GM19328 (cell line): ENCODE measurements around the gene GCGR.
A peak's percentile ranks its signal among the peaks of the same experiment; 100 is the strongest.

Experiments
- ATAC-seq: cut with Tn5 transposase; IDR thresholded peaks from one replicate; pipeline ENCODE4 v1.9.1; 2021; ENCODE audit warnings: mild to moderate bottlenecking, moderate library complexity; ENCODE audit not compliant: unreplicated experiment

GCGR gene

GRCh38 chr17:81845881-81846742, 42.2 kb downstream of the GCGR start:
- ATAC-seq, result no peak

- no peak for ATAC-seq
Observed at GRCh38 chr17:81846743-81847689, 43.1 kb downstream of the GCGR start.

- no peak for ATAC-seq
Observed at GRCh38 chr17:81849457-81849856, 45.5 kb downstream of the GCGR start.

GRCh38 chr17:81851423-81851822, 47.5 kb downstream of the GCGR start:
- no peak for ATAC-seq

GRCh38 chr17:81852237-81852636, 48.3 kb downstream of the GCGR start:
- no peak for ATAC-seq

- ATAC-seq, result no peak
Observed at GRCh38 chr17:81854974-81855774, 51.2 kb downstream of the GCGR start.

GRCh38 chr17:81858170-81858966, 54.4 kb downstream of the GCGR start:
- ATAC-seq, result no peak

GRCh38 chr17:81858967-81859905, 55.3 kb downstream of the GCGR start:
- ATAC-seq, result no peak

- peak; percentile 76 for ATAC-seq
Observed at GRCh38 chr17:81859906-81860755, 56.2 kb downstream of the GCGR start, which contains the start of gene P4HB. Gene P4HB (minus strand): TSS chr17:81860535. CDS start chr17:81860471, 64 bp downstream.

GRCh38 chr17:81860756-81861568, 57.0 kb downstream of the GCGR start:
- ATAC-seq, result peak; percentile 79

GRCh38 chr17:81863123-81863675, 59.2 kb downstream of the GCGR start:
- no peak for ATAC-seq
